HFFc6 (cell line): ENCODE measurements around the gene BMP6. TPM values are rescaled to one million over a fixed set of nuclear protein-coding genes. Genes with fewer than 3 reads are reported as not detected.

ENCODE experiments used
- DNase-seq: peaks from one replicate; pipeline ENCODE4 v3.0.0-alpha.2; 2018
- H3K27ac Mint-ChIP-seq: 2 replicates; pipeline ENCODE4 v1.8.0; 2020; ENCODE audit warnings: mild to moderate bottlenecking, mixed read lengths
- H3K27me3 Mint-ChIP-seq: 2 replicates; pipeline ENCODE4 v1.8.0; 2021; ENCODE audit warnings: mild to moderate bottlenecking, moderate library complexity, mixed read lengths; ENCODE audit not compliant: insufficient read depth
- H3K36me3 Mint-ChIP-seq: 2 replicates; pipeline ENCODE4 v1.8.0; 2021; ENCODE audit warnings: low read depth, mixed read lengths
- H3K4me1 Mint-ChIP-seq: 2 replicates; pipeline ENCODE4 v1.8.0; 2020; ENCODE audit warnings: low read depth, mixed read lengths
- H3K4me3 Mint-ChIP-seq: 2 replicates; pipeline ENCODE4 v1.8.0; 2020; ENCODE audit warnings: mild to moderate bottlenecking, moderate library complexity, mixed read lengths
- H3K9me3 Mint-ChIP-seq: 2 replicates; pipeline ENCODE4 v1.8.0; 2020; ENCODE audit warnings: mild to moderate bottlenecking, mixed read lengths
- CTCF ChIP-seq: fragments of 200-600 bp; sonication (generic); IDR thresholded peaks from 2 replicates; pipeline ENCODE4 v1.5.0; 2021; ENCODE audit warnings: antibody characterized with exemption, mild to moderate bottlenecking
- total RNA-seq, 6 experiments: library from RNA; stranded (reverse); fragmentation: NEBNext Ultra II Directional; extraction: Animal tissue kit (Norgen Biotek cat#: 25700); gene quantifications; 2 replicates in 1 of 6; 3 replicates in 5 of 6; pipeline ENCODE4 v1.2.3, GENCODE V29; 2021

BMP6 gene
- total RNA-seq, 6 experiments from 2014 or later, result 0.05 to 0.43 (median 0.11) TPM; not detected in 1

GRCh38 chr6:7879579-7879978 is 153.7 kb downstream of the BMP6 start:
- Mint-ChIP-seq H3K9me3 (no peaks in the 10 kb centered on the region), H3K4me3 (no peak overlapping the region), H3K36me3 (peaks cover 29% of the 10 kb centered on the region), H3K4me1 (no peaks in the 10 kb centered on the region), H3K27me3 (peaks cover 4% of the 10 kb centered on the region), H3K27ac (no peak overlapping the region)
- DNase-seq, result no peak
- no peak for TF ChIP-seq CTCF

- Mint-ChIP-seq H3K4me3 (no peak overlapping the region), H3K27ac (no peak overlapping the region), H3K9me3 (no peaks in the 10 kb centered on the region), H3K36me3 (peaks cover 34% of the 10 kb centered on the region), H3K27me3 (peaks cover 1% of the 10 kb centered on the region; the same call in 1 of the 2 replicates), H3K4me1 (no peaks in the 10 kb centered on the region)
- no peak for DNase-seq
- no peak for TF ChIP-seq CTCF
Observed at GRCh38 chr6:7879980-7880717, 154.2 kb downstream of the BMP6 start.

GRCh38 chr6:7880718-7881107 is 154.8 kb downstream of the BMP6 start:
- Mint-ChIP-seq H3K4me3 (no peak overlapping the region), H3K27me3 (peaks cover 1% of the 10 kb centered on the region; the same call in 1 of the 2 replicates), H3K27ac (no peak overlapping the region), H3K36me3 (peaks cover 37% of the 10 kb centered on the region), H3K4me1 (no peaks in the 10 kb centered on the region), H3K9me3 (no peaks in the 10 kb centered on the region)
- TF ChIP-seq CTCF, result no peak
- no peak for DNase-seq

GRCh38 chr6:7881765-7882500 is 156.0 kb downstream of the BMP6 start:
- Mint-ChIP-seq H3K9me3 (no peaks in the 10 kb centered on the region), H3K4me3 (no peak overlapping the region), H3K27me3 (peaks cover 1% of the 10 kb centered on the region; the same call in 1 of the 2 replicates), H3K4me1 (no peaks in the 10 kb centered on the region), H3K27ac (no peak overlapping the region), H3K36me3 (peaks cover 37% of the 10 kb centered on the region)
- no peak for DNase-seq
- no peak for TF ChIP-seq CTCF

GRCh38 chr6:7882505-7883257 is 156.8 kb downstream of the BMP6 start:
- H3K27ac Mint-ChIP-seq, result no peak overlapping the region
- H3K36me3 Mint-ChIP-seq, result peaks cover 41% of the 10 kb centered on the region
- no peaks in the 10 kb centered on the region for H3K4me1 Mint-ChIP-seq
- DNase-seq, result no peak
- TF ChIP-seq CTCF, result no peak
- peaks cover 1% of the 10 kb centered on the region; the same call in 1 of the 2 replicates for H3K27me3 Mint-ChIP-seq
- H3K9me3 Mint-ChIP-seq, result no peaks in the 10 kb centered on the region
- H3K4me3 Mint-ChIP-seq, result no peak overlapping the region
